ENCODE measurements around the gene EPB41L2. TPM values are rescaled to one million over a fixed set of nuclear protein-coding genes. Genes with fewer than 3 reads are reported as not detected.

The EPB41L2 gene
- total RNA-seq, 2 donors from 2014 or later = 30.5 to 31.0 TPM

DNA sequence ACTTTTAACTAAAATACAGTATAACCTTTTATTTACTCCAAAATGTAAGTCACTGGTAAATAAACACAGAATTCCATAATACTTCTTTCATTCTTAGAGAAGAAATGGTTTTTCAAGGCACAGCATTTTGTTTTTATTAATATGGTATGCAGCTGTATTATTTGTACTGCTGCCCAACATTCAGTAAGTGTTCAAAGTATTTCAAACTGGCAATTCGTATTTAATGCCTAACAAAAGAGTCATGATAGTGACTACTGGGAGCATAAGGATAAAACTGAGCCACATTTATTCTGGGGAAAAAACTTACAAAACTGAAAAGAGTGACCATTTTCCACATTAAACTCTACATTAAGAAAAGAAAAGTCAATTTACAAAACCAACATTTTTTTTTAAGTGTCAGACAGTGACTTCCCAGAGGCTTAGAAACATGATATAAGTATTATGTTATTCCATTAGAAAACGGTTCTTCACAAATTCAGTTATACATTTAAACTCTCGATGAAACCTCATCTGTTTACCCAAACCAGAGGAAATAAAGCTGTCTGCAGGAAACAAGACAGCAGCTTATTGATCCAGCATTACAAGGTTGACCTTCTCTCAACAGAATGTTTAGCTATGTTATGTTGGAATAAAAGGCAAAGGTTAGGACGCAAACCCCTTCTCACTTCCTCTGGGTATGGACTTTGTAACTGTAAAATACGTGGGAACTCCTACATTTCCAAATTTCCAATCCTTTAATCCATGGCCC is 24.3 kb downstream of the EPB41L2 start:
- H3K4me3 Mint-ChIP-seq = no peak overlapping the region
- H3K4me1 Mint-ChIP-seq (ENCODE audit: low read depth in 2 of 2) = no peaks in the 10 kb centered on the region
- no peaks in the 10 kb centered on the region for H3K36me3 Mint-ChIP-seq
- DNase-seq (ENCODE audit: low spot score) (no peak), ATAC-seq (no peak)
- peaks cover 0 to 3% of the 10 kb centered on the region in 2 donors for H3K27me3 Mint-ChIP-seq
- no peak overlapping the region for H3K27ac Mint-ChIP-seq
- H3K9me3 Mint-ChIP-seq = no peaks in the 10 kb centered on the region

DNA sequence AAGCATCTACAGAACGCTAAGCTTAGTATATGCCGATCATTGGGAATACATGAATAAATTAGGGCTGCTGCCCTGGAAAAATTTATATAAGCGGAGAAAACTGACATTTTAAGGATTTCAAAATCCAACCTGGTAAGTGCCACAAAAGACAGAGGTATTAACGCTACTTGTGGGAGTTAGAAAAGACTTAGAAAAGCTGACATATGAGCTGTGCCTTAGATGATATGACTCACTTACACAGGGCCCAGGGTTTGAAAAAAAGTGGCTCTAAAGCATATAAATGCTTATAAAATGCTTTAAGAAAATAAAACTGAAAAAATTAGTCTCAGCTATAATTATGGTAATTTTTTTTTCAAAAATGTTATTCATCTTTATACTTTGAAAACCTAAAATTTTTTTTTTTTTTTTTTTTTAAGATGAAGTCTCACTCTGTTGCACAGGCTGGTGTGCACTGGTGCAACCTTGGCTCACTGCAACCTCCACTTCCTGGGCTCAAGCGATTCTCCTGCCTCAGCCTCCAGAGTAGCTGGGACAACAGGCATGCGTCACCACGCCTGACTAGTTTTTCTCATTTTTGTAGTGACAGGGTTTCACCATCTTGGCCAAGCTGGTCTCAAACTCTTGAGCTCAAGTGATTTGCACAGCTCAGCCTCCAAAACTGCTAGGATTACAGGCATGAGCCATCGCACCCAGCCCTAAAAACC is 25.7 kb downstream of the EPB41L2 start:
- H3K27me3 Mint-ChIP-seq = peaks cover 0 to 3% of the 10 kb centered on the region in 2 donors
- no peak overlapping the region for H3K27ac Mint-ChIP-seq
- ATAC-seq (no peak), DNase-seq (ENCODE audit: low spot score) (no peak)
- no peaks in the 10 kb centered on the region for H3K9me3 Mint-ChIP-seq
- H3K4me1 Mint-ChIP-seq (ENCODE audit: low read depth in 2 of 2) = no peaks in the 10 kb centered on the region
- H3K4me3 Mint-ChIP-seq = no peak overlapping the region
- H3K36me3 Mint-ChIP-seq = no peaks in the 10 kb centered on the region

DNA sequence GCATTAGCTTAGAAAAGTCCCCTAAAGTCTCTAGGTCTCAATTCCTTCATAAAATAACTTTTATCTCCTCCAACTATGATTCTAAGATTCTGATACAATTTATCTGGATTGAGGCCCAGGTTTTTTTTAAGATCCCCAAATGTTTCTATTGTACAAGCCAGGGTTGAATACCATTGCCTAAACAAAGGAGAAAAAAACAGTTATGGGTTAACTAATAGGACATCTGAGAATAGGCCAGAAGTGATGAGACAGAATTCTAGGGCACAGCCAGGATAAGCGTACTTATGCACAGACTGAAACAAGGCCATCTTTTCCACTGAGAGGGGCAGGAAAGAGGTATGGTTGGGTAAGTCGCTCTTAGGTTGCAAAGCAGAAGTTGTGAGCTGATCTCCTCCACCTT is 26.4 kb downstream of the EPB41L2 start:
- DNase-seq (ENCODE audit: low spot score) = no peak
- H3K27ac Mint-ChIP-seq = no peak overlapping the region
- no peaks in the 10 kb centered on the region for H3K9me3 Mint-ChIP-seq
- no peak overlapping the region for H3K4me3 Mint-ChIP-seq
- no peaks in the 10 kb centered on the region for H3K4me1 Mint-ChIP-seq (ENCODE audit: low read depth in 2 of 2)
- H3K27me3 Mint-ChIP-seq = peaks cover 0 to 3% of the 10 kb centered on the region in 2 donors
- no peaks in the 10 kb centered on the region for H3K36me3 Mint-ChIP-seq
- ATAC-seq = no peak

DNA sequence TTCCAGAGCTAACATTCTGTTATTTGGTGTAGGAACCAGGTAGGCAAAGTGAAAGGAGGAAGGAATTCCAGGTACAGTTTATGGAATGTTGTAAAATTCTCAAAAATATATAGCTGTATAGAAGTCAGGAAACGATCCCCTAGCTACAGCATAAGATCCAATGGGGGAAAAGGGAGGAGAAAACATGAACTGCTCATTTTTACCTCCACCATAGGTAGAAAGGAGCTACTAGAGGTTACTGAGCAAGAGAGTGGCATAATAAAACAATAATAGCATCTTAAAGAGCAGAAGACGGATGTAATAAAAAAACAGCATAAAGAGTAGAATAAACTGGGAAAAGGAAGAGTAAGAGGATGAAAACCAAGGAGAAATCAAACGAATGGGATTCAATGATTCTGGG is 26.9 kb downstream of the EPB41L2 start:
- Mint-ChIP-seq H3K9me3 (no peaks in the 10 kb centered on the region), H3K4me3 (no peak overlapping the region), H3K27me3 (no peaks in the 10 kb centered on the region), H3K27ac (no peak overlapping the region), H3K36me3 (no peaks in the 10 kb centered on the region), H3K4me1 (ENCODE audit: low read depth in 2 of 2) (no peaks in the 10 kb centered on the region)
- no peak for DNase-seq (ENCODE audit: low spot score)
- ATAC-seq = no peak

DNA sequence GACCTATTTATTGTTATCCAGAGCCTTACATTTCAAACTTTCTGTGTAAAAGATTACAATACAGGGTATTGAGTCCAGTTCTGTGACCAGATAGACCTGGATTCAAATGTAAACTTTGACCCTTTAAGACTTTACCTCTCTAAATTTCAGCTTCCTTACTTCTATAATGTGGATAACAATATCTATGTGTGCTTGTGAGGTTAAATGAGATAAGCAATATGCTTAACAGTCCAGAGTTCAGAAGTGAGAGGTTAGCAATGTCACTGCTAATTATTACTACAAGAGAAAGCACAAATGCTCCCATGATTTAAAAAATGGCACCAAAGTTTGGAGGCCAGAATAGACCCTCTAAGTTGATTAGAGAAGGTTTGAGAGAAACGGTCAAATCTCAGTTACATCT is 27.5 kb downstream of the EPB41L2 start:
- Mint-ChIP-seq H3K27ac (no peak overlapping the region), H3K9me3 (no peaks in the 10 kb centered on the region), H3K36me3 (no peaks in the 10 kb centered on the region), H3K4me3 (no peak overlapping the region), H3K4me1 (ENCODE audit: low read depth in 2 of 2) (no peaks in the 10 kb centered on the region), H3K27me3 (no peaks in the 10 kb centered on the region)
- ATAC-seq (no peak), DNase-seq (ENCODE audit: low spot score) (no peak)

DNA sequence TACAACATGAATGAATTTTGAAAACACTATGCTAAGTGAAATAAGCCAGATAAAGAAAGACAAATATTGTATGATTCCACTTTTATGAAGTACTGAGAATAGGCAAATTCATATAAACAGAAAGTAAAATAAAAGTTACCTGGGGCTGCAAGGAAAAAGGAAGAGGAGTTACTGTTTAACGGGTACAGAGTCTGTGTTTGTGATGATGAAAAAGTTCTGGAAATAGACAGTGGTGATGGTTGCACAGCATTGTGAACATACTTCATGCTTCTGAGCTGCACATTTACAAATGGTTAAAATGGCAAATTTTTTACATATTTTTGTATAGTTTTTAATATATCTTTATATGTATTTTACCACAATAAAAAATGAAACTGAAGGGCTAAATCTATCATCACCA is 29.4 kb downstream of the EPB41L2 start:
- Mint-ChIP-seq H3K4me1 (ENCODE audit: low read depth in 2 of 2) (no peaks in the 10 kb centered on the region), H3K27me3 (no peaks in the 10 kb centered on the region), H3K27ac (no peak overlapping the region), H3K36me3 (no peaks in the 10 kb centered on the region), H3K9me3 (no peaks in the 10 kb centered on the region), H3K4me3 (no peak overlapping the region)
- DNase-seq (ENCODE audit: low spot score) (no peak), ATAC-seq (no peak)

DNA sequence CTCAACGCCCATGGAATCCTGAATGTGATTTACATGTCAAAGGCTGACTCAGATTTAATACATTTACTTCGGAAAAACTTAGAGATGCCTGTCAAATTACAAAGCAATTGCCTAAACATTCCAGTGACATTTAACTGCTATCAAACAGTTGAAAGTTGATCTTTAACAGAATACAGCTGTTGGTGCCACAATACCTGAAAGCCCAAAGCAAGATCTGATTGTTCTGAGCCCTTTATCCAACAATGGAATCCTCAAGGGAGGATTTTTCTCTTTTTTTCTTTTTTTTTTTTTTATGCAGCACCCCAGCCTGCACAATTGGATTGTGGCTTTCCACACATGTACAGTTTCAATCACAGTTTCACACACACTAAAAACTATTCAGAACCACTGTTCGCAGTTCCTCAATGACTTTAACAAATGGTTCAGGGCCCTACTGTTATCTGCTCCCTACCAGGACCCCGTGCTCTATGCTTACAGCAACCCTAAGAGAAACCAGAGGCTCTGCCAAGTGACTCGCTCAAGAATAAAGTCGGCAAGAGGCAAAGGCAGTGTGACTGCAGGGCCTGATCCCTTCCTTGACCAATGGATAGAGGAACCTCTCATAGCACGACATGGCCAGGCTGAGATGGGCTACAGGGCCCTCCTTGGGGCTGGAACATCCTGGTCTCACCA is 33.3 kb downstream of the EPB41L2 start:
- Mint-ChIP-seq H3K4me1 (ENCODE audit: low read depth in 2 of 2) (no peaks in the 10 kb centered on the region), H3K36me3 (no peaks in the 10 kb centered on the region), H3K4me3 (no peak overlapping the region), H3K27ac (no peak overlapping the region), H3K9me3 (no peaks in the 10 kb centered on the region), H3K27me3 (no peaks in the 10 kb centered on the region)
- DNase-seq (ENCODE audit: low spot score) = no peak
- ATAC-seq = no peak

DNA sequence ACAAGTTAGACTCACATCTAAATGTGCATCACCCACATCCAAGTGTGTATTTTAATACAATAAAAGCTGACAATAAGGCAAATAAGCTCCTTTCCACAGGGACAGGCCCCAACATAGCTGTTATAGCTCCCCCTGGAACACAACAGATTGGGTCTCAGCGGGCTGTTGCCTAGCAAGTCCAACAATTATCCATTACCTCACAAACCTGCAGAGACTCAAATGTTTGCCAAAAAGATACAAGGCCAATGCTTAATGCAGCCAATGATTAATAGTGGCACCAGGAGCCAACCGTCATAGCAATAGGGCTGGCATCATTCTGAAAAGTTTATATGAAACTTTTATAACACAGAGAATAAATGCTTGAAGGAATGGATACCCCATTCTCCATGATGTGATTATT is 35.7 kb downstream of the EPB41L2 start:
- ATAC-seq (no peak), DNase-seq (ENCODE audit: low spot score) (no peak)
- no peak overlapping the region for H3K4me3 Mint-ChIP-seq
- no peak overlapping the region for H3K27ac Mint-ChIP-seq
- no peaks in the 10 kb centered on the region for H3K36me3 Mint-ChIP-seq
- no peaks in the 10 kb centered on the region for H3K27me3 Mint-ChIP-seq
- peaks cover 0 to 5% of the 10 kb centered on the region in 2 donors for H3K4me1 Mint-ChIP-seq (ENCODE audit: low read depth in 2 of 2)
- H3K9me3 Mint-ChIP-seq = no peaks in the 10 kb centered on the region

DNA sequence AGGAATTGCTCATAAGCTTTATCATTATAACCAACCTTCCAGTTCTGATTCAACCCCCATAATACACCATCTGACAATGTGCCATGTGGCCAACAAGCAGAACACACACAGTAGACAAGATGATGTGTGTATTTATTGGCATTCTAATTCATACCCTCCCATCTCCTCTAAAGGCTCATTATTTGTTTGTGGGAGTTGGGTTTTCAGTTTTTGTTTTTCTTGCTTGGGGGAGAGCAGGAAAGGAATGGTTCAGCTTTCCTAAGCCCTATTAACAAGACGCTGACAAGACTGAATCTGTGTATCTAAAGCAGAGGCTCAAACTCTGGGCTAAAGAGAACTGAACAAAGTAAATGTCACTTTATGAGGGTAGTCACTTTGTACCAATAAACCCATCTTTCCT is 36.8 kb downstream of the EPB41L2 start:
- DNase-seq (ENCODE audit: low spot score) (no peak), ATAC-seq (no peak)
- Mint-ChIP-seq H3K9me3 (no peaks in the 10 kb centered on the region), H3K4me1 (ENCODE audit: low read depth in 2 of 2) (peaks cover 0 to 5% of the 10 kb centered on the region in 2 donors), H3K27ac (no peak overlapping the region), H3K4me3 (no peak overlapping the region), H3K36me3 (no peaks in the 10 kb centered on the region), H3K27me3 (no peaks in the 10 kb centered on the region)

DNA sequence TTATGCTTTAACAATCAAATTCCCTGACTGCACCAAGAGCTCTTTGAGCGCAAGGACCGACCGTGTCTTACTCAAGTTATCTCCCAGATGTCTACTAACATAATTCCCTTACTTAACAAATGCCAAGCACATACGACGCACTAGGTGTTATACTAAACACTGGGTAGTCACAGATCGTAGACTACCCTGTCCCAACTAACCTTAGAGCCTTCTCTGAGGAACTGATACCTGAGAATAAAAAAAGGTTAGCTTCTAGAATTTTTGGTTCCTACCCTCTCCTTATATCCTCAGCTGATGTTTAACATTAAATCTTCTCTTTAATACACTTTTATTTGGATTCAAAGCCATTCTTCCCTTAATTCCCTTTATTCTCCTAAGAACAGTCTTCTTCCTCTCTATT is 38.5 kb downstream of the EPB41L2 start:
- Mint-ChIP-seq H3K27ac (no peak overlapping the region), H3K36me3 (no peaks in the 10 kb centered on the region), H3K27me3 (peaks cover 0 to 2% of the 10 kb centered on the region in 2 donors), H3K4me3 (no peak overlapping the region), H3K9me3 (no peaks in the 10 kb centered on the region), H3K4me1 (ENCODE audit: low read depth in 2 of 2) (peaks cover 0 to 5% of the 10 kb centered on the region in 2 donors)
- DNase-seq (ENCODE audit: low spot score) = no peak
- ATAC-seq = no peak

DNA sequence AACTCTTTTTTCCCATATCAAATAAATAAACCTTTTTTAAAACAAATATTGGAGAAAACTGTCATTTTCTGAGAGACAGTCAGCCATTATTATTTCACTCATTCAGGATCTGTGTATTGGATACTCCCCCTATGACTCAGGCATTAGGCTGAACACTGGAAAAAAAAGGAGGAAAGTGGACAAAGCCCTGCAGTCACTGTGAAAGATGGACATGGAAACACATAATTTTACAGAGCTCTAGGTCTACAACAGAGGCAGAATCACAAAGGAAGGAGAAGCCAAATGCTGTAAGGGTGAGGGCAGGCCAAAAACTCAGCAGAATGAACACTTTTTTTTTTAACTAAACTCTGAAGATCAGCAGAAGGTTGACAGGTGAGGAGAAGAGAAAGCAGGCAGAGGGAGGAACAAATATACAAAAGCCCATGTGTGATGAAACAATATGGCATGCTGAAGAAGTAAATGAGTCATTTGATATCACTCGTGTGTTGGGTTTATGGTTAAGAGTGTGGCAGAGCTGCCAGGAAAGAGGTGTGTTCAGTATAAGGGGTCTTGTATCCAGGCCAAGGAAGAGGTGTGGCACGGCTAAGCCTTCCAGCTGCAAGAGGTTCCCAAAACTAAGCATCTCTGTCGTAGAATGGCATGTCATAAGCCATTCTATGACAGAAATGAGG is 39.1 kb downstream of the EPB41L2 start:
- Mint-ChIP-seq H3K4me3 (no peak overlapping the region), H3K27ac (no peak overlapping the region), H3K27me3 (peaks cover 0 to 2% of the 10 kb centered on the region in 2 donors), H3K36me3 (no peaks in the 10 kb centered on the region), H3K4me1 (ENCODE audit: low read depth in 2 of 2) (peaks cover 0 to 5% of the 10 kb centered on the region in 2 donors), H3K9me3 (no peaks in the 10 kb centered on the region)
- DNase-seq (ENCODE audit: low spot score) (no peak), ATAC-seq (no peak)

DNA sequence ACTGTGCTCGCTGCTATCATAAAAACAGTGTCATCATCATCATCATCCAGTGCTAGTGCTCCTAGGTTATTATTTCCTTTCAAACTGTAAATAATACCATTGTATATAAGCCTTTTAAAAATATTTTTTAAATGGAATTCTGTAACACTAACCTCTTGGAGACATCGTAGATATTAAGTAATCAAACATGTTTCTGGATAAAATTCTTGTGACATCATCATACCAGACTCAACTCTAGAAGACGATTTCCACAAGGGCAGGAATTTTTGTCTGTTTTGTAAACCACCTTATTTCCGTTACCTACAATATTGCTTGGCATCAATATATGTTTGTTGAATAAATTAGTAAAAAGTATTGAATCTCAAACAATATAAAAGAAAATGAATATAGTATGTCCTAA is 40.4 kb downstream of the EPB41L2 start:
- DNase-seq (ENCODE audit: low spot score) (no peak), ATAC-seq (no peak)
- H3K4me3 Mint-ChIP-seq = no peak overlapping the region
- H3K27me3 Mint-ChIP-seq = peaks cover 0 to 2% of the 10 kb centered on the region in 2 donors
- no peaks in the 10 kb centered on the region for H3K36me3 Mint-ChIP-seq
- peaks cover 0 to 5% of the 10 kb centered on the region in 2 donors for H3K4me1 Mint-ChIP-seq (ENCODE audit: low read depth in 2 of 2)
- no peak overlapping the region for H3K27ac Mint-ChIP-seq
- no peaks in the 10 kb centered on the region for H3K9me3 Mint-ChIP-seq

DNA sequence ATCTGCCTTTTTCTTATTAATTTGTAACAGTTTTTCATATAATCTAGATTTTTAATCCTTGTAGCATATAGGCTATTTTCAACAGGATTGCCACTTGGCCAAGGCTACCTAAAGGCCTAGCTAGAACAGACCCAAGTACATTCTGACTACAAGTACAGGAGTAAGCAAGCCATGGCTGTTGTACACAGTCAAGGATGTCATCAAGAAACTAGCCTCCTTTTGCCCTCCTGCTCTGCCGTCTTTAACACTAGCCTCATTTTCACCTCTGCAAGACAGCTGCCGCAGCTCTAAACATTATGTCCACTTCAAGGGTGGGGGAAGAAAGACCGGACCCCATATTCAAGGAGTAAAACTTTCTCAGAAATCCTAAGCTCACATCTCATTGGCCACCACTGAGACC is 45.1 kb downstream of the EPB41L2 start:
- Mint-ChIP-seq H3K27me3 (peaks cover 0 to 2% of the 10 kb centered on the region in 2 donors), H3K4me3 (no peak overlapping the region), H3K36me3 (no peaks in the 10 kb centered on the region), H3K9me3 (no peaks in the 10 kb centered on the region), H3K4me1 (ENCODE audit: low read depth in 2 of 2) (no peaks in the 10 kb centered on the region), H3K27ac (no peak overlapping the region)
- no peak for ATAC-seq
- no peak for DNase-seq (ENCODE audit: low spot score)
